CD4-positive, alpha-beta T cell treated with Interleukin-12 subunit alpha and Interleukin-12 subunit beta, for 1 hour (primary cell): ENCODE measurements around the gene FAM98A.
A peak's percentile ranks its signal among the peaks of the same experiment; 100 is the strongest.

Source experiments
- DNase-seq: peaks from one replicate; pipeline ENCODE4 v3.0.0-alpha.2; 2020

FAM98A gene

DNA sequence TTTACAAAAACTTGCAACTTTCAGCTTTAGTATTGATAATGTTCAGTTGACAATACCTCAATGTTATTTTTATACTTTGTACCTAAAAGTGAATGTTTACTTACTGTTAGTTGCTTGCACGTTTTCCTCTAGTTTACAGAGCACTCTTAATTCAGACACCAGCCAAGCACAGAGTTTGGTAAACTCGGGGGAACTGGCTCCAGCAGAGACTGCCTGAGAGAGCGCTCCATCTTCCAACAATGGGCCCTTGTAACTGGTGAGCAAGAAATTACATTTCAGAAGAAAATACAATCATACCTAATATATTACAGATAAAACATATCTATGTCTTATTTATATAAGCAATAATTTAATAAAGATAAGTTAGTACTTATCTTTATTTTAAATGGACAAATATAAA, 3.7 kb downstream of the FAM98A start:
- DNase-seq, result no peak

DNA sequence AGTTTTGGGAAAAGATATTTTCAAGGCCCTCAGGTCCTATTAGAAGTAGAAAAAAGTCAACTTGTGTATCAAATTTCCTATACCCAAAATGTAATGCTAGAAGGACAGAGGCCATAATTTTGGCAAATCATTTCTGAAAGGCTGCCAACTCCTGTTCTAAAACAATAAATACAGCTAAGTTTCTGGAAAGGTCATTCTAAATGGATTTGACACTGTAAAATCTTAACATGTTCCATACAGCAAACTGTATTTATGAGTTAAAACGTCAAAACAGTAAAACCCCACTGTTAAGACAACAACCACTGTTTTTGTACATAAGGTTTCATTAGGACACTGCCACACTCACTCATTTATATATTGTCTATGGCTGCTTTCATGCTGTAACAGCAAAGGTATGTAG, 9.7 kb downstream of the FAM98A start:
- DNase-seq, result no peak

DNA sequence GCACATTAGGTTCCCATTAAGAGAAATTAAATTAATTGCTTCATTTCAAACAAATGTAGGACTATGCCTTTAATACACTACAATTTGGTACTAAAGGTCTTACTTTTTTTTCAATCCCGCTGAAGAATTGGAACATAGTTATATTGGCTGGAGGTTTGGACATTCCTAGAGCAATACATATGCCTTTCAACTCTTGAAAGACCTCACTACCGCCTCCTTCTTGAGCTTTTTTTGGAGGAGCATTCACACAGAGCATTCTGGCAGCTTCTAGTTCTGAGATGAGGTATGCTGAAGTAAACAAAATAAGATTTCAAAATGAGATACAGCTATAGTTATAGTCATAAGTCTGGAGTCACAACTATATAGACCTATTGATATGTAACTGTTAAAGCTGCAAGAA, 10.9 kb downstream of the FAM98A start:
- no peak for DNase-seq

DNA sequence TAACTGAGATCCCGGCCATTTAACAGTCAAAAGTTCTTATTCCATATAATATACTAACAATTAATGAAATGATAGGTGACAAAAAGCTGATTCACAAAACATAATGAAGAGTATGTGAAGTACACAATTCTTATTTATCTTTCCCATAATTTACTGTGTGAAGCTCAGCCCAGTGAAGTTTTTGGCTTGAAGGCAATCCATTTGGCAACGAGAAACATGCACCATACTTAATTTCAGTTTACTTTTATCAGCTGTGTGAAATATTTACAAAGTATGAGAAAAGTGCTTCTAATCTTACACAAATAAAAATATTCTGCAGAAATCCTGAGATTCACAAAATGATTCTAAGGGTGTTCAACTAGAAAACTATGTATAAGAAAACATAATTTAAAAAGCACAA, 12.3 kb downstream of the FAM98A start:
- DNase-seq, result no peak

DNA sequence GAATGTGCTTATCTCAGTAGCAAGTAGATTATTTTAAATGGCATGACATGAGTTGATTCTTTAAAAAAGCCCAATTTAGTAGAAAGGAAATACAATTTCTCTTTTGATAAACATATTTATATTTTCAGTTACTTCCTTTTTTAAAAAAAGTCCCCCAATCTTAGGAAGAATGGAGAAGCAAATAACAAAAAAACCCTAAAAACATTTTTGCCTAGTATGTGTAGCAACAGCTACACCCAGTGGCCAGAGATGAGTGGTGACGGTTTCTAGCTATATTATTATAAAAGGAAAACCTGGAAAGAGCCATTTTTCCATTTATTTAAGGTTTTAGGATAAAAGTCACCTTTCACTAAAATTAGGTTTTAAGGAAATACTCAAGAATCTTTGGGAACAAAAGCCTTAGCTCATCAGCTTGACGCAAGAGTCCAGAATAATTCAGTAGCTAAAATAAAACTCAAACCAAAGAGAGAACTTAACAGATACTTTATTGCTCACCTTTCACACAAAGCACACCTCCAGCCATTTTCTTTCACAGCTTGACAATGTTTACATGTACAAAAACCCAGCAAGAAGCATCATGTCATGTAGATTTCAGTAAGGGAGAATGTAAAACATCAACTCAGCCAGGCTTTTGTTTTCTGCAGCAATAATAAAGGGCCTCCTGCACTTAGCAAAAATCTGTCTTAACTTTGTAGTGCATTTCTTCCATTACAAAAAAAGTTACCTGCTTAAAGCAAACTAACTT, 15.7 kb downstream of the FAM98A start:
- peak; percentile 49 for DNase-seq

DNA sequence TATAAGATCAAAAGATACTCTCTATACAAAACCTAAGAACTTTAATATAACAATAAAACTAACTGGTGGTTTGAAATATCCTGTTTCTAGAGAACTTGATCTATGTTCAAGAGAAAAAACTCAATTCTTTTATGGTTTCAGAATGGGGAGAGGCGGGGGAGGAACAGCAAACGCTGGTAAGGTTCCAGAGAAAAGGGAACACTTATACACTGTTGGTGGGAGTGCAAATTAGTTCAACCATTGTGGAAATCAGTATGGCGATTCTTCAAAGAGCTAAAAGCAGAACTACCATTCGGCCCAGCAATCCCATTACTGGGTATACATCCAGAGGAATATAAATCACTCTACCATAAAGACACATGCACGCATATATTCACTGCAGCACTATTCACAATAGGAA, 17.2 kb downstream of the FAM98A start:
- no peak for DNase-seq

DNA sequence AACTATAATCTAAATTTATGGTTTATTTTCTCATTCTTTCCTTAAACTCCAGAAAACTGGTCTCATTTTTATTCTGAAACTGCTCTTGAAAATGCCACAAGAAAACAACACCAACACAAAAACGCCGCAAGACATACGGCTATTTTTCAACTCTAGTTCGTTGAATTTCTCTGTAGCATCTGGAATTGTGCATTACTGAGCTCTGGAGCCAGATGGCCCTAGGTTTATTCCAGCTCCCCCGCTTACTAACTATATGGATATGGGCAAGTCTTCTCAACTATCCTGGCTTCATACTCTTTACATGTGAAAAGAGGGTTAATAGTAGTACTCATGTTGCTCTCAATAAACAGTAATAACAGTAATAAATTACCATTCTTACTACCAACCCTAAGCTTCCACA, 19.9 kb downstream of the FAM98A start:
- no peak for DNase-seq

DNA sequence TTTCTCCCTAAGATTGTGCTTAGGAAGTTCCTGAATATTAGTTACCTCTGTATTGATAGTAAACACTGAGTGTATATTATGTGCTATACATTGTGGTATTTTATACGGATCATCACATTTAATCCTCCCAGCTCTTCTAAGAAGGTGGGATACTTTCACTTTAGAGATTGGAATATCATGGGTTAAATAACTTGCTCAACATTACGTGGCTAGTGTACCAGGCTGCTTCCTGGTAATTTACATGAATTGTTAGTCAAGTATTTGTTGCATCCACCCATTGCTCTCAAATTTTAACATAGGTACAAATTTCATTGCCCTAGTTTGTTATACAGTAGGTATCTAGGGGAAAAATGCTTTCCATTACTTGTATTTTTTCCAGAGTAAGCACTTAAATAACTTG, 21.4 kb downstream of the FAM98A start:
- DNase-seq, result no peak

DNA sequence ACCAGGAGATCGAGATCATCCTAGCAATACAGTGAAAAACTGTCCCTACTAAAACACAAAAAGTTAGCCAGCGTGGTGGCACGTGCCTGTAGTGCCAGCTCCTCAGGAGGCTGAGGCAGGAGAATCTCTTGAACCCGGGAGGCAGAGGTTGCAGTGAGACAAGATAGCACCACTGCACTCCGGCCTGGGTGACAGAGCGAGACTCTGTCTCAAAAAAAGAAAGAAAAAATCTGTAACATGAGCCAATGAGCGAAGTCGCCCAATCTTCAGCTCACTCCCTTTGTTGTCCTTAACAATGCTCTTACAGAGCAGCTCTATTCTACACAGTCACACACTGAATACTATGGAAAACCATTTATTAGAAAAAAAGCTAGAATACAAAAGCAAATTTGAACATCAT, 22.0 kb downstream of the FAM98A start:
- DNase-seq, result no peak

DNA sequence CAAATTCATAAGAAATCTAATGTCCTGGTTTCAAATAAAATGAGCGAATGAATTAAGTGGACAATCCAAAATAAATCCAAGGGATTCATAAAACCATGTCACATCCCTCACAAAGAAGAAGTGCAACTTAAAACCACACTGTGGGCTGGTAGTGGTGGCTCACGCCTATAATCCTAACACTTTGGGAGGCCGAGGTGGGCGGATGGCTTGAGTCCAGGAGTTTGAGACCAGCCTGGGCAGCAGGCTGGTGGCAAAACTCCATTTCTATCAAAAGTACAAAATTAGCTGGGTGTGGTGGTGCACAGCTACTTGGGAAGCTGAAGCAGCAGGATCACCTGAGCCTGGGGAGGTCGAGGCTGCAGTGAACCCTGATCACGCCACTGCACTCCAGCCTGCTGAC, 25.4 kb downstream of the FAM98A start:
- no peak for DNase-seq

DNA sequence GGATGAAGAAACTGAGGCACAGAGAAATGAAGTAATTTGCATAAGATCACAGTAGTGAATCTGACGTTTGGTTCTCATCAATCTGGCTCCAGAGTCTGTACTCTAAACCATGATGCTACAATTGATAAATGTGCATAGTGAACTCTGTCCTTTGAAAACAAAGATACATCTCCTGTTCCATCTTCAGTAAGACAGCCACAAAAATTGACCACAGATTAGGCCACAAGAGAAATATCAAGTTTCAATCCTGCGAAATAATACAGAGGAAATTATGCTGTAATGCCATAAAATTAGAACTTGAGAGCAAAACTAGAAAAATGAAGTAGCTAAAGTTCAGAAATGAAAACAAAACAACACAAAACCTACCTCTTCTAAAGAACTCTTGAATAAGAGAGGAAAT, 28.4 kb downstream of the FAM98A start:
- no peak for DNase-seq

DNA sequence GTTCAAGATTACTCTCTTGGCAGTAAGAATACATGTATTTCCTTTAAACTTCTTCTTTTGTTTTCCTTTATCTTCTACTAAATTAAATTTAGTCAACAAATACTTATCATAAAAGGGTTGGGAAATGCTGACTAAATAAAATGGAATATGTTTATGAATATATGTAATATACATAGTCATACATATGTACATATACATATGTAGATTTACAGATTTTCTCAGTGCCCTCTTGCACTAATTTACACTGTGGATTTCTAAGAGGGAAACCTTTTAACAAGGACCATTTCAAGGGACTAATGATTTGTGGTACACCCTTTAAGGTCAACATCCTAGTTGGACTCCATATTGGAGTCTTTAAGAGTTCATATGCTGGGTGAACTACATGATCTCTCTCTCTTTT, 37.2 kb downstream of the FAM98A start:
- no peak for DNase-seq

DNA sequence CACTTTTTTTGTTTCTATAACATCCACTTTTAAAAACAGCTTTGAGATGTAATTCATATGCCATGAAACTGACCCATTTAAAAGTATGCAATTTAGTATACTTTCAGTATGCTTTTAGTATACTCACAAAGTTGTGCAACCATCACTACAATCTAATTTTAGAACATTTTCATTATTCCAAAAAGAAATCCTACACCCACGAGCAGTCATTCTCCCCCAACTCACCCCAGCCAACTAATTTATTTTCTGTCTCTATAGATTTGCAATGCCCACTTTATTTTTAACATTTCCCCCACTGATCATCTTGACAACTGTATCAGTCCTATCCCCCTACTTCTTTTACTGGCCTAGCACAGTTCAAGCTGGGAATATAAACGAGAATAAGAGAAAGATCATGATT, 39.1 kb downstream of the FAM98A start:
- no peak for DNase-seq

DNA sequence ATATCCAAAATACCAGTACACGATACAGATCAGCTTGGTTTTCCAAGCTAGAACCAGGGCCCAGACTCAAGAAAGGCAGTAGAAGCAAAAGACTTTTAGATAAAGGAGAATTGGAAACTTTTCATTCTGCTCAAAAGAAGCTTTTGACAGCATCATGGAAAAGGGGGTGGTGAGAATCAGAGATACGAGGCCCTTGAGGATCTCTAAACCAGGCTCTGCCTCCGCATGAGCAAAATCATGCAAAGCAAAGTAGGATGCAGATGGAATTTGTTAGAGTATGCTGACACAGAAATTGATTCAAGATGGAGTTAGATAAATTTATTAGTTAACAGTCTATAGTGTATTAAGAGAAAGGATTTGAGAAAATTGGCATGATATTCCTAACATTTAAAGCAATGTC, 39.8 kb downstream of the FAM98A start:
- DNase-seq, result no peak

DNA sequence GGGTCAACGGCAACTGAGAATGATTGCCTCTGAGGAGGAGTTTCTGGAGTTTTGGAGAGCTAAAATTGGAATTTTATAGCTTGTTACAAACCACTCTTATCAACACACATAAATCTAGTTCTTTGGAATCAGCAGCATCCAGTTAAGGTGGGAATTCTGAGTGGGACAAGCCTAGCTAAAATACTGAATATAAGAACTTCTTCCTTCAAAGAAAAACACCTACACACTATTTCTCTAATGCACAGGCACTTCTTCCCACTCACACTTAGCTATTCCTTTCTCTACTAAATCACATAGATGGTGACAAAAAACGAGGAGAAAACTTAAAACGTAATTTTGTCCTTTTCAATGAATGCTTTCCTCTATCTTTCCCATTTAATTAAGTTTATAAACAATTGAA, 43.4 kb downstream of the FAM98A start:
- DNase-seq, result no peak

DNA sequence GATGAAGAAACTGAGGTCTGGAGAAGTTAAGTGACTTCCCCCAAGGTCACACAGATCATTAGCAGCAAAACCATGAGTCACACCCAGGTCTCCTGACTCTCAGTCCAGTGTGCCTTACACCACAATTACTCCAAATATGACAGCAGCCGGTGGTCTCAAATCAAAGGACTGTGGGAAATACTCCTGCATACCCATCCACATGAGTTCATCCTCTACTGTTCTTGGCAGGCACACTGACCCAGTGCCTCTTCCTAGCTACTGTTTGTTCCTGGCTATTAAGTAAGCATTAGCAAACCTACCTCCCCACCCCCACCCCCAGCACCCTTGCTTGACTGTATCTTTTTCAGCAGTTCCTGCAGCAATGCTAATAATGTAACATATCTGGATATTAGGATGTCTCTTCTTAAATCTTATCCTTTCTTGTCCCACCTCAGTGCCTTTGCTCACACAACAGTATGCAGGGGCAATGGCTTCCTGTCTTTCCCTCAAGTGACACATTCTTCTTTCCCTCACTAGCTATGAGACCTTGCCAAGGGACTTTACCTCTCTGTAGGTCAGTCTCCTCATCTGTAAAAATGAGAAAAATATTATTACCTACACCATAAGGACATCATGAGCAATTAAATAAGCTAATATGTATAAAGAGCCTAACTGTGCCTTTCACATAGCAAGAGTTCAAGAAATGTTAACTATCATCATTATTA, 46.2 kb downstream of the FAM98A start:
- DNase-seq, result no peak

DNA sequence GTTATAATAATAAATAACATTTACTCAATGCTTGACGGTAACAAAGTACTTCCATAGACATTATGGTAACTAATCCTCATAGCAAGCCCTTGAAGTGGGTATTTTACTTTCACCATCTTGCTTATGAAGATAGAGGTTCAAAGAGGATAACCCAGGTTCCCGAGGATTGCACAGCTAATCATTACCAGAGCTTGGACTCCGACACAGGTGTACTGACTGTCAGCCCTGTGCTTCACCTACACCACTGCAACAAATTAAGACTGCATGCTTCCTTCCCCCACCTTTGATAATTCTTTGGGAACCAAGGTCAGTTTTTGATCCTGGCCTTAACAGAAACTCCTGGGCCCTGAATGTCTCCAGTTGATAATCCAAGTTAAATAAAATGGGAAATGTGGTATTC, 48.9 kb downstream of the FAM98A start:
- DNase-seq, result no peak

DNA sequence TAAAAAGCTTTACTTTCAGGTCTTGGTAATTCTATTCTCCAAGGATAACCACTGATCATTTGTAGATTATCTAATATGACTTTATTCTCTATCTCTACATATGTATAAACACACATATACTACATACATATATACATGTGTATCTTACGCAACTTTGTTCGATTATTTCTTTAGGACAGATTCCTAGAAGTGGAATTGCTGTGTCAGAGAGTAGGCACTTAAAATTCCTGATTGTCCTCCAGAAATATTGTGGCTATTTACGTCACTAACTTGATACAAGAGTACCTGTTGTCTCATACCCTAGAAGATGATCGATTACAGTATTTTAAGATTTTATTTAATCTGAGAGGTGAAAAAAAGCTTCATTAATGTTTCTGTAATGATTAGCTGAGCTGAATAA, 57.9 kb downstream of the FAM98A start:
- no peak for DNase-seq

DNA sequence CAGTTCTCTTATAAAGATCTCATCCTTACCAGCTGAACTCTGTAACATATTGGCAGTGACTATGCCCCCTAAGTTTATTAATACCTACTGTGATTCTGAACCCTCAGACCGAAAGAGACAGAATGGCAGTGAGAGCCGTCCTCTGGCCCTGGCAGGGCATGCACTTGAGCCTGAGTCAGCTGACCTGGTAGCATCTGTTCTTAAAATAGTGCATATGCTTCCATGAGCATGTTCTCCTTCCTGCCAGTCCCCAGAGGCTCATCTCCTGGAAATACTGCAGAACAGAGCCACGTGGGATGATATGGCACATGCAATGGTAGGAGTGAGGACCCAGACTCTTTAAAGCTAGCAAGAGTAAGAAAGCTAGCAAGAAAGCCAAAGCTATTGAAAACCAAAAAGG, 63.7 kb downstream of the FAM98A start:
- no peak for DNase-seq
